ENCODE results near the gene EMP3. TPM values are rescaled to one million over a fixed set of nuclear protein-coding genes. Genes with fewer than 3 reads are reported as not detected.

The EMP3 gene
- total RNA-seq, 6 donors from 2014 or later: 38.8 to 173 (median 75.1) TPM

- no peaks in the 10 kb centered on the region for H3K9me3 ChIP-seq
Measured at GRCh38 chr19:48362716-48363499, 37.6 kb downstream of the EMP3 start.

GRCh38 chr19:48363500-48363809, 38.1 kb downstream of the EMP3 start:
- peak; percentile 3 to 31 for ATAC-seq (ENCODE audit: low FRiP score in 2 of 2)
- Histone ChIP-seq H3K36me3 (peaks cover 0 to 5% (median 0%) of the 10 kb centered on the region in 4 donors), H3K9me3 (no peaks in the 10 kb centered on the region), H3K4me1 (peaks cover 5 to 16% (median 11%) of the 10 kb centered on the region in 4 donors), H3K27me3 (no peaks in the 10 kb centered on the region), H3K27ac (peak overlapping the region; percentile 87 to 95 (median 92)), H3K4me3 (peak overlapping the region; percentile 49 to 77 (median 57))
- DNase-seq: peak in 1 of 2 donors; percentile 29
- TF ChIP-seq EP300 (IDR thresholded peaks at IDR 0.05) (no peak), CTCF (IDR thresholded peaks at IDR 0.05) (no peak), POLR2A (IDR thresholded peaks at IDR 0.05) (no peak), POLR2AphosphoS5 (IDR thresholded peaks at IDR 0.05) (no peak)
- WGBS, 2 donors: 0% methylated on average over 10 of the region's 10 CpGs; no CpG with 5 or more reads in 1 of the 2 donors

More at GRCh38 chr19:48362716-48363499, 37.6 kb downstream of the EMP3 start:
- peak overlapping the region; percentile 87 to 95 (median 92) for H3K27ac ChIP-seq
- peaks cover 5 to 16% (median 11%) of the 10 kb centered on the region in 4 donors for H3K4me1 ChIP-seq
- peaks cover 0 to 5% (median 0%) of the 10 kb centered on the region in 4 donors for H3K36me3 ChIP-seq
- ATAC-seq (ENCODE audit: low FRiP score in 2 of 2) (peak; percentile 95 to 96), DNase-seq (peak; percentile 96 to 99)
- TF ChIP-seq CTCF (IDR thresholded peaks at IDR 0.05) (peak in 3 of 6 experiments; percentile 22 to 46 (median 28)), EP300 (IDR thresholded peaks at IDR 0.05) (no peak), POLR2AphosphoS5 (IDR thresholded peaks at IDR 0.05) (peak; percentile 39 to 56), POLR2A (IDR thresholded peaks at IDR 0.05) (peak in 2 of 4 donors; percentile 23 to 49)
- 4 to 20% methylated on average over 4 to 18 of the region's 26 CpGs for WGBS, 2 donors
- peak overlapping the region; percentile 49 to 77 (median 57) for H3K4me3 ChIP-seq
- H3K27me3 ChIP-seq: no peaks in the 10 kb centered on the region

DNA sequence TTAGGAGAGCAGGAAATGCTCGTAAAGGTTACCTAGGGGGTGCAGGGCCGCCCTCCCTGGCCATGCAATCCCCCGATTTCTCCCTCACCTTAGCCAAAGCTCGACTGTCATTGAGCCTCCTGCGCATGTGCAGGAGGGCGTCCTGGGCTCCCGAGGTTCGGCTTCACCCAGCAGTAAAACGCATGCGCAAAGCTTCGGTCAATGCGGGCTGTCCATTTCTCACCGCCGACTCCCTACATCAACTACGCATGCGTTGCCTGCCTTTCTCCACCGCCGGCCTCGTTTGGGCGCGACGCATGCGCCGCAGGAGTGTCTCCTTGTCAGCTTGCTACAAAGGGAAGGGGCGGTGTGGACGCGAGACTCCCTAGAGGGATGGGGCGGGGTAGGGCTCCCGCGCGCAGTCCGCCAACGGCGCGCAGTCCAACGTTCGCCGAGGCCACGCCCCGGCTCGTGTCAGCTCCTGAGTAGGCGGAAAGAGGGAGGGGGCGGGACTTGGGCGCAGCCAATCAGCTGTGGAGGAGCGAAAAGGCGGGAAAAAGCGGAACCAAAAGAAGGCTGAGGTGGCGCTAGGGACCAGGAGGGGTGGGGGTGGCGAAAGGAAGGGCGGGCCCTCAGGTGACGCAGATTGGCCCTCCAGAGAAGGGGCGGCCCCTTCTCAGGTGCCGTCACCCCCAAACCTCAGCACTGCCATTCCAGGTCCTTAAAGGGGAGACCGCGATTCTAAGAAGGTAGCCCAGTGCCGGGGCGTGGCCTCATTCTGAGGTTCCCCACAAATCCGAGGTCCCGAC, 38.7 kb downstream of the EMP3 start, which contains the start of the genes SYNGR4 and TMEM143:
Gene SYNGR4 (plus strand): TSS at position 558 of the 788 bp plus-strand sequence. CDS start 1,476 bp downstream, outside the sequence.
Gene TMEM143 (minus strand): TSS at position 131 of the 788 bp plus-strand sequence. CDS start 20 bp downstream, at position 111.
- peak within 1 kb of the TSS; percentile 87 to 95 (median 92) for H3K27ac ChIP-seq
- H3K36me3 ChIP-seq: peaks cover 0 to 5% (median 0%) of the 10 kb centered on the region in 4 donors
- H3K27me3 ChIP-seq: no peaks in the 10 kb centered on the region
- peak within 1 kb of the TSS; percentile 49 to 77 (median 57) for H3K4me3 ChIP-seq
- 0 to 2% methylated on average over 46 to 48 of the region's 59 CpGs for WGBS, 2 donors
- no peaks in the 10 kb centered on the region for H3K9me3 ChIP-seq
- DNase-seq (peak; percentile 99), ATAC-seq (ENCODE audit: low FRiP score in 2 of 2) (peak; percentile 97 to 99)
- peaks cover 5 to 16% (median 11%) of the 10 kb centered on the region in 4 donors for H3K4me1 ChIP-seq
- TF ChIP-seq POLR2AphosphoS5 (IDR thresholded peaks at IDR 0.05) (peak; percentile 65 to 75), EP300 (IDR thresholded peaks at IDR 0.05) (no peak), POLR2A (IDR thresholded peaks at IDR 0.05) (peak in 2 of 4 donors; percentile 19 to 63), CTCF (IDR thresholded peaks at IDR 0.05) (peak in 1 of 6 experiments; percentile 30)

- Histone ChIP-seq H3K27me3 (no peaks in the 10 kb centered on the region), H3K27ac (peak overlapping the region; percentile 87 to 95 (median 92)), H3K9me3 (no peaks in the 10 kb centered on the region), H3K36me3 (peaks cover 0 to 2% (median 0%) of the 10 kb centered on the region in 4 donors), H3K4me3 (peak overlapping the region in 3 of 4 donors; percentile 49 to 77 (median 61)), H3K4me1 (peaks cover 5 to 16% (median 11%) of the 10 kb centered on the region in 4 donors)
- WGBS, 2 donors: 68 to 87% methylated on average over 7 to 10 of the region's 10 CpGs
- DNase-seq (no peak), ATAC-seq (ENCODE audit: low FRiP score in 2 of 2) (no peak)
- TF ChIP-seq POLR2AphosphoS5 (IDR thresholded peaks at IDR 0.05) (no peak), CTCF (IDR thresholded peaks at IDR 0.05) (no peak), EP300 (IDR thresholded peaks at IDR 0.05) (no peak)
Measured at GRCh38 chr19:48364598-48365348, 39.4 kb downstream of the EMP3 start.

Data from upper lobe of left lung (tissue), 6 donors.